ENCODE results near the gene FAM163B. TPM values are rescaled to one million over a fixed set of nuclear protein-coding genes. Genes with fewer than 3 reads are reported as not detected.

The FAM163B gene
- total and polyA plus RNA-seq, 2 donors from 2014 or later: 0.54 TPM; not detected in 1

- TF ChIP-seq CTCF (IDR thresholded peaks at IDR 0.05; ENCODE audit: borderline replicate concordance, extremely low read depth, insufficient read depth): no peak
- Histone ChIP-seq H3K9ac (ENCODE audit: low read length in 3 of 3) (no peak overlapping the region), H3K27me3 (ENCODE audit: control insufficient read depth, insufficient read depth, low read length) (no peaks in the 10 kb centered on the region), H3K4me3 (ENCODE audit: low read length in 3 of 3) (no peak overlapping the region), H3K4me1 (ENCODE audit: control insufficient read depth in 2 of 3, insufficient read depth in 2 of 3, low read depth in 1 of 3, low read length in 3 of 3) (peaks cover 0 to 2% (median 0%) of the 10 kb centered on the region in 3 donors), H3K9me3 (ENCODE audit: control insufficient read depth in 2 of 3, insufficient read depth in 1 of 3, low read length in 3 of 3) (no peaks in the 10 kb centered on the region), H3K36me3 (ENCODE audit: control insufficient read depth in 2 of 3, insufficient read depth in 3 of 3, low read length in 3 of 3) (no peaks in the 10 kb centered on the region), H3K27ac (ENCODE audit: low read depth in 2 of 2, low read length in 2 of 2) (no peak overlapping the region)
- intact Hi-C loops (cut with DNase I): no loop called here
- FAIRE-seq (no peak), DNase-seq (no peak)
These were observed 37.7 kb downstream of the FAM163B start for GRCh38 chr9:133571391-133571890.

- no peak for TF ChIP-seq CTCF (IDR thresholded peaks at IDR 0.05; ENCODE audit: borderline replicate concordance, extremely low read depth, insufficient read depth)
- FAIRE-seq: no peak
- no peak overlapping the region for H3K4me3 ChIP-seq (ENCODE audit: low read length in 3 of 3)
- H3K27me3 ChIP-seq (ENCODE audit: control insufficient read depth, insufficient read depth, low read length): no peaks in the 10 kb centered on the region
- peaks cover 0 to 3% (median 0%) of the 10 kb centered on the region in 3 donors for H3K4me1 ChIP-seq (ENCODE audit: control insufficient read depth in 2 of 3, insufficient read depth in 2 of 3, low read depth in 1 of 3, low read length in 3 of 3)
- DNase-seq: peak in 1 of 5 donors; percentile 46
- no peak overlapping the region for H3K9ac ChIP-seq (ENCODE audit: low read length in 3 of 3)
- intact Hi-C loops (cut with DNase I): no loop called here
- no peaks in the 10 kb centered on the region for H3K9me3 ChIP-seq (ENCODE audit: control insufficient read depth in 2 of 3, insufficient read depth in 1 of 3, low read length in 3 of 3)
- H3K36me3 ChIP-seq (ENCODE audit: control insufficient read depth in 2 of 3, insufficient read depth in 3 of 3, low read length in 3 of 3): no peaks in the 10 kb centered on the region
- H3K27ac ChIP-seq (ENCODE audit: low read depth in 2 of 2, low read length in 2 of 2): no peak overlapping the region
These were observed 38.5 kb downstream of the FAM163B start for GRCh38 chr9:133570691-133571080.

- H3K4me1 ChIP-seq (ENCODE audit: control insufficient read depth in 2 of 3, insufficient read depth in 2 of 3, low read depth in 1 of 3, low read length in 3 of 3): peaks cover 0 to 3% (median 0%) of the 10 kb centered on the region in 3 donors
- H3K4me3 ChIP-seq (ENCODE audit: low read length in 3 of 3): no peak overlapping the region
- no peaks in the 10 kb centered on the region for H3K9me3 ChIP-seq (ENCODE audit: control insufficient read depth in 2 of 3, insufficient read depth in 1 of 3, low read length in 3 of 3)
- DNase-seq: peak in 2 of 5 donors; percentile 12 to 64
- no peak for TF ChIP-seq CTCF (IDR thresholded peaks at IDR 0.05; ENCODE audit: borderline replicate concordance, extremely low read depth, insufficient read depth)
- FAIRE-seq: no peak
- no peak overlapping the region for H3K27ac ChIP-seq (ENCODE audit: low read depth in 2 of 2, low read length in 2 of 2)
- H3K27me3 ChIP-seq (ENCODE audit: control insufficient read depth, insufficient read depth, low read length): no peaks in the 10 kb centered on the region
- H3K36me3 ChIP-seq (ENCODE audit: control insufficient read depth in 2 of 3, insufficient read depth in 3 of 3, low read length in 3 of 3): no peaks in the 10 kb centered on the region
- intact Hi-C loops (cut with DNase I): no loop called here
- H3K9ac ChIP-seq (ENCODE audit: low read length in 3 of 3): no peak overlapping the region
These were observed 39.1 kb downstream of the FAM163B start for GRCh38 chr9:133569891-133570690.

Data from kidney (tissue), 14 donors.